ENCODE data around the gene TLE4. TPM values are rescaled to one million over a fixed set of nuclear protein-coding genes. Genes with fewer than 3 reads are reported as not detected.

The TLE4 gene
- total RNA-seq, 1 donor from 2014 or later: 17.2 TPM

DNA sequence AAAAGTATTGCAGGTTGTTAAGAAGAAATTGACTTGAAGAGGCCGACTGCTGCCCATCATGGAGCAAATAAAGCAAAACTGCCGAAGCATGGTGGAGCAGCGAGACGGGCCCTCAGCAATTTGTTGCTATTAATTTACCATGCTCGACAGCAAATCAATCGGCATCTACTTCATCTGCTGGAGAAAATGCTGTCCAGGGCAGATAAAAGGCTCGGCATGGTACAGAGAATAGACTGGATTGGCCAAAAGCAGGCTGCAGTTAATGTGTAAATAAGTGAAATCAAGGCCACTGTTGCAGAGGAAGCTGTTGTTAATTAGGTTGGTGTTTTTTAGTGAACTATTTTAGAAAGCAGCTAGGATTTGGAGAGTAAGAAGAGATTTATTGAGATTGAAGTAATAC lies 8.3 kb downstream of the TLE4 start:
- Histone ChIP-seq H3K27me3 (ENCODE audit: control insufficient read depth, insufficient read depth, low read length) (no peaks in the 10 kb centered on the region), H3K4me3 (ENCODE audit: low read depth, low read length) (no peak overlapping the region), H3K36me3 (ENCODE audit: control insufficient read depth, insufficient read depth, low read length) (no peaks in the 10 kb centered on the region)
- TF ChIP-seq, protein P1, sequence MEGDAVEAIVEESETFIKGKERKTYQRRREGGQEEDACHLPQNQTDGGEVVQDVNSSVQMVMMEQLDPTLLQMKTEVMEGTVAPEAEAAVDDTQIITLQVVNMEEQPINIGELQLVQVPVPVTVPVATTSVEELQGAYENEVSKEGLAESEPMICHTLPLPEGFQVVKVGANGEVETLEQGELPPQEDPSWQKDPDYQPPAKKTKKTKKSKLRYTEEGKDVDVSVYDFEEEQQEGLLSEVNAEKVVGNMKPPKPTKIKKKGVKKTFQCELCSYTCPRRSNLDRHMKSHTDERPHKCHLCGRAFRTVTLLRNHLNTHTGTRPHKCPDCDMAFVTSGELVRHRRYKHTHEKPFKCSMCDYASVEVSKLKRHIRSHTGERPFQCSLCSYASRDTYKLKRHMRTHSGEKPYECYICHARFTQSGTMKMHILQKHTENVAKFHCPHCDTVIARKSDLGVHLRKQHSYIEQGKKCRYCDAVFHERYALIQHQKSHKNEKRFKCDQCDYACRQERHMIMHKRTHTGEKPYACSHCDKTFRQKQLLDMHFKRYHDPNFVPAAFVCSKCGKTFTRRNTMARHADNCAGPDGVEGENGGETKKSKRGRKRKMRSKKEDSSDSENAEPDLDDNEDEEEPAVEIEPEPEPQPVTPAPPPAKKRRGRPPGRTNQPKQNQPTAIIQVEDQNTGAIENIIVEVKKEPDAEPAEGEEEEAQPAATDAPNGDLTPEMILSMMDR (IDR thresholded peaks at IDR 0.05; ENCODE audit: insufficient read depth, low read length, poor library complexity, severe bottlenecking): no peak
- no peak for DNase-seq (ENCODE audit: low read depth)

DNA sequence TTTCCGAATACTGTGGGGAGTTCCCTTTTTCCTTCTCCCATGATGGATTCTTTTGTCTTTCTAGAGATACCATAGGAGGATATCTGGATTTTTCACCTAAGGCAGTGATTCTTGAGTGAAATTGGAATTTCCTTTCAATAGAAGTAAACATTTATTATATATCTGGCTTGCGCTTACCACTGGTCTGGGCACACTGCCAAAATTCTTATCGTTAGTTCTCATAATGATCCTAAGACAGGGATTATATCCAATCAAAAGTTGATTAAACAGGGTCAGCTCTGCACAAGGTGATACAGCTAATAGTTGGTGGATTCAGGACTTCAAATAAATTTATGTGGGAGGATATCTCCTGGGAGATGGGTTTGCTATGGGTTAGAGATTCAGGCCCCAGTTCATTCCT lies 9.6 kb downstream of the TLE4 start:
- TF ChIP-seq, protein P1 (IDR thresholded peaks at IDR 0.05; ENCODE audit: insufficient read depth, low read length, poor library complexity, severe bottlenecking): no peak

DNA sequence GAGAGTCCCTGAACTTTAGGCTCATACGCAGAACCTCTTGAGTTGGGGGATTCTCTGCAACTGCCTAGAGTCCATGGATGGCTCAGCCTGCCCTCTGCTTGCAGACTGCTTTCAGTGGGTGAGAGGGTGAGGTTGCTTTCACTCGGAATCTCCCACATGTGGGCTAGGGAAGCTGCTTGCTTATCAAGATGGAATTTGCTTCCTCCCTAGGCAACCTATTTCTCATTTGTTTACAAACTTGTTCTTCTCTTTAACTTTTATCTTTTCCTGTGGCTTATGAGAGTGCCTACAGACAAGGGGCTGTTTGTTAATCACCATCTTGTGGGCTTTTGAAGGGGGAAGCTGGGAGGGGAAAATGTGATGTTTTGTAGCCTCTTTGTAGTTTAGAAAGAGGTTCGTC lies 10.0 kb downstream of the TLE4 start:
- no peak overlapping the region for H3K4me3 ChIP-seq (ENCODE audit: low read depth, low read length)
- TF ChIP-seq, protein P1 (IDR thresholded peaks at IDR 0.05; ENCODE audit: insufficient read depth, low read length, poor library complexity, severe bottlenecking): no peak
- peak; percentile 59 for DNase-seq (ENCODE audit: low read depth)
- no peaks in the 10 kb centered on the region for H3K27me3 ChIP-seq (ENCODE audit: control insufficient read depth, insufficient read depth, low read length)
- no peaks in the 10 kb centered on the region for H3K36me3 ChIP-seq (ENCODE audit: control insufficient read depth, insufficient read depth, low read length)

More for the DNA sequence above, 9.6 kb downstream of the TLE4 start:
- no peaks in the 10 kb centered on the region for H3K27me3 ChIP-seq (ENCODE audit: control insufficient read depth, insufficient read depth, low read length)
- H3K4me3 ChIP-seq (ENCODE audit: low read depth, low read length): no peak overlapping the region
- no peaks in the 10 kb centered on the region for H3K36me3 ChIP-seq (ENCODE audit: control insufficient read depth, insufficient read depth, low read length)
- DNase-seq (ENCODE audit: low read depth): no peak

DNA sequence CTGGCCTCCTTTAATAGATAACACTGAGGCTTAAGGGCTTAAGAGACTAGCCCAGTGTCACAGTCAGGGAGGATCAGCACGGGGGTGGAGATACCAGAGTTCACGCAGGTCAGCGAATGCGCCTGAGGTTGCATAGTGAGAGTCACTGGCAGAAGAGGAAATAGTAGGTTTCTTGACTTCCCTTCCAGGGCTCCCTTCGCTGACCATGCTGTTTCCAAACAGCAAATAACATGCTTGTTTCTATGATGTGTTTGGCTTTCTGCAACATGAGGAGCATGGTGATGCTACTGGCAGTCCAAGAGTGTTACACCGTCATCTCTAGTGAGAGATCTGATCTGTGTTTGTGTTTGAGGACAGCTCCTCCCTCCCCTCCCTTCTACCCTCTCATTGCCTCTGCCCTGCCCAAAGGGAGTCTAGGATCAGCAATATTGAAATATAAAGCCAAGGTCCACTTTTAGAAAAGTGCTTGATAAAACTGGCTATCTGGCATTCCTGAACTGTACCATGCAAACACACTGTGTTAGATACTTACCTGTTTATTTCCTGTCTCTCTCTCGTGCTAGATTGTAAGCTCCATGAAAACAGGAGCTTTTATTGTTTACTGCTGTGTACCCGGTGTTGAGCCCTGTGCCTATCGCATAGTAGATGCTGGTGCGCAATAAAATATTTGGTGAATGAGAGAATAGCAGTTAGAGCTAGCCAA lies 12.3 kb downstream of the TLE4 start:
- no peak for DNase-seq (ENCODE audit: low read depth)
- H3K27me3 ChIP-seq (ENCODE audit: control insufficient read depth, insufficient read depth, low read length): no peaks in the 10 kb centered on the region
- no peaks in the 10 kb centered on the region for H3K36me3 ChIP-seq (ENCODE audit: control insufficient read depth, insufficient read depth, low read length)
- TF ChIP-seq, protein P1 (IDR thresholded peaks at IDR 0.05; ENCODE audit: insufficient read depth, low read length, poor library complexity, severe bottlenecking): no peak
- H3K4me3 ChIP-seq (ENCODE audit: low read depth, low read length): no peak overlapping the region

DNA sequence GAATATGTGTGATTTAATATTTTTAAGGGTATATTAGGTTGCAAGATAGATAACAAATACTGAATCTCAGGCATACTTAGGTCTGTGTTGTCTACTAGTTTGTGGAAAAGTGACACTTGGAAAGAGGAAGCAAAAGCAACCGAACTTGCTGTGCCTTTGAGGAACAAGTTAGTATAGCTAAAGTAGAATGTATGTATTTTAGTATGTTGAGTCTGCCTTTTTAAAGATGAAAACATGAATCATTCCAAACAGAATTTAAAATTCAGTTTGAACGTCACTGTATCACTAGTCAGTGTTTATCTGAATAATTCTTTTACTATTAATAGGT lies 12.9 kb downstream of the TLE4 start:
- no peak for DNase-seq (ENCODE audit: low read depth)
- H3K27me3 ChIP-seq (ENCODE audit: control insufficient read depth, insufficient read depth, low read length): no peaks in the 10 kb centered on the region
- H3K36me3 ChIP-seq (ENCODE audit: control insufficient read depth, insufficient read depth, low read length): no peaks in the 10 kb centered on the region
- TF ChIP-seq, protein P1 (IDR thresholded peaks at IDR 0.05; ENCODE audit: insufficient read depth, low read length, poor library complexity, severe bottlenecking): no peak
- no peak overlapping the region for H3K4me3 ChIP-seq (ENCODE audit: low read depth, low read length)
